ENCODE measurements around the gene DPPA4.

The DPPA4 gene

GRCh38 chr3:109339197-109339596 lies 1.9 kb upstream of the DPPA4 start:
- FAIRE-seq: no peak
- DNase-seq (ENCODE audit: low spot score): no peak

- no peak for DNase-seq (ENCODE audit: low spot score)
- no peak for FAIRE-seq
Observed at GRCh38 chr3:109338322-109338721, 976 bp upstream of the DPPA4 start.

- no peak for DNase-seq (ENCODE audit: low spot score)
- FAIRE-seq: no peak
Observed at GRCh38 chr3:109336291-109336861, 970 bp downstream of the DPPA4 start.

GRCh38 chr3:109334572-109334971 lies 2.8 kb downstream of the DPPA4 start:
- FAIRE-seq (no peak), DNase-seq (ENCODE audit: low spot score) (no peak)

GRCh38 chr3:109331692-109332091 lies 5.7 kb downstream of the DPPA4 start:
- FAIRE-seq (no peak), DNase-seq (ENCODE audit: low spot score) (no peak)

- no peak for DNase-seq (ENCODE audit: low spot score)
- FAIRE-seq: no peak
Observed at GRCh38 chr3:109330405-109330804, 6.9 kb downstream of the DPPA4 start.

- DNase-seq (ENCODE audit: low spot score) (no peak), FAIRE-seq (no peak)
Observed at GRCh38 chr3:109328202-109328601, 9.1 kb downstream of the DPPA4 start.

GRCh38 chr3:109325657-109326056 lies 11.7 kb downstream of the DPPA4 start:
- FAIRE-seq: no peak

GRCh38 chr3:109325109-109325508 lies 12.2 kb downstream of the DPPA4 start:
- DNase-seq (ENCODE audit: low spot score) (no peak), FAIRE-seq (no peak)

More at GRCh38 chr3:109325657-109326056, 11.7 kb downstream of the DPPA4 start:
- no peak for DNase-seq (ENCODE audit: low spot score)

- no peak for FAIRE-seq
- no peak for DNase-seq (ENCODE audit: low spot score)
Observed at GRCh38 chr3:109316162-109316730, 21.1 kb downstream of the DPPA4 start, which contains the start of gene DPPA2. Gene DPPA2, minus strand, starts transcription at chr3:109316517. Its CDS starts 1,975 bp downstream, at chr3:109314542.

- DNase-seq (ENCODE audit: low spot score) (no peak), FAIRE-seq (no peak)
Observed at GRCh38 chr3:109313061-109313460, 24.3 kb downstream of the DPPA4 start.

GRCh38 chr3:109297496-109297895 lies 39.9 kb downstream of the DPPA4 start:
- FAIRE-seq (no peak), DNase-seq (ENCODE audit: low spot score) (no peak)

GRCh38 chr3:109284071-109284470 lies 53.3 kb downstream of the DPPA4 start:
- FAIRE-seq: no peak

GRCh38 chr3:109278546-109278945 lies 58.8 kb downstream of the DPPA4 start:
- no peak for FAIRE-seq

More at GRCh38 chr3:109284071-109284470, 53.3 kb downstream of the DPPA4 start:
- DNase-seq (ENCODE audit: low spot score): no peak

GRCh38 chr3:109278141-109278540 lies 59.2 kb downstream of the DPPA4 start:
- FAIRE-seq (no peak), DNase-seq (ENCODE audit: low spot score) (no peak)

More at GRCh38 chr3:109278546-109278945, 58.8 kb downstream of the DPPA4 start:
- DNase-seq (ENCODE audit: low spot score): no peak
